HL-60 (cell line): ENCODE results near the gene PCDHGC4.

Experiments used
- DNase-seq, 2 experiments: peaks; one replicate each; pipeline ENCODE4 v3.0.0-alpha.2; 2010 to 2020; ENCODE audit warnings: low read depth in 1 of 2, low spot score in 1 of 2
- H3K27ac ChIP-seq: fragments of 250-450 bp; sonication (Bioruptor Pico); replicated peaks from 2 replicates; pipeline ENCODE4 v1.5.1; 2020; ENCODE audit warnings: mild to moderate bottlenecking, moderate library complexity
- H3K27me3 ChIP-seq: fragments of 250-450 bp; sonication (Bioruptor Pico); 2 replicates; pipeline ENCODE4 v1.5.1; 2021; ENCODE audit warnings: mild to moderate bottlenecking, moderate library complexity; ENCODE audit not compliant: insufficient read depth, poor library complexity, severe bottlenecking
- H3K4me3 ChIP-seq: replicated peaks from 2 replicates; pipeline ENCODE4 v1.5.1; 2011; ENCODE audit warnings: mild to moderate bottlenecking, control low read depth, low read length; ENCODE audit not compliant: insufficient read depth
- CTCF ChIP-seq: IDR thresholded peaks from one replicate; pipeline ENCODE4 v1.5.1; 2011; ENCODE audit warnings: low read length, control low read depth, inconsistent platforms; ENCODE audit not compliant: insufficient read depth
- GABPA ChIP-seq: IDR thresholded peaks from 2 replicates; pipeline ENCODE4 v1.6.1; 2012; ENCODE audit warnings: low read depth
- POLR2AphosphoS5 ChIP-seq: IDR thresholded peaks from 2 replicates; pipeline ENCODE4 v1.6.1; 2012; ENCODE audit warnings: low read depth
- SPI1 ChIP-seq: IDR thresholded peaks from 2 replicates; pipeline ENCODE4 v1.6.1; 2012; ENCODE audit warnings: low read depth, mild to moderate bottlenecking, borderline replicate concordance
- TF ChIP-seq, protein P1 (sequence below): IDR thresholded peaks from 2 replicates; pipeline ENCODE4 v1.6.1; 2012; ENCODE audit warnings: low read depth; ENCODE audit not compliant: insufficient replicate concordance

PCDHGC4 gene

DNA sequence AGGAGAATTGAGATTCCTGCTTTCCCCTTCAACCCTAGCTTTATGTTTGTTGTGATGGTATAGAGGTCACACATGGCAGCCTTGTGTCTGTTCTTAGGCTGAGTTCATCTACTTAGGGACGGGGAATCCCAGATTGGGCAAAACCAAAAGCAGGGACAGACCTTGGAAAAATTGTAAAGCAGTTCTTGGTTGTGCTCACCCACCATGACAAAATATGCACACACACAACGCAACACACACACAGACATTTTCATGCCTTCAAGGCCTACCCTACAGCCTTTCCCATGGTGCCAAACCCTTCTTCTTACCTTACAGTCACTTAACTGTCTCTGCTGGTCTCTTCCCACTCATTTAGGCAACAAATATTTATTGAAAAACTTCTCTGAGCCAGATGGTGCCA lies 18.9 kb downstream of the PCDHGC4 start:
- no peaks in the 10 kb centered on the region for H3K27me3 ChIP-seq
- no peak overlapping the region for H3K27ac ChIP-seq
- DNase-seq: no peak
- H3K4me3 ChIP-seq: no peak overlapping the region
- TF ChIP-seq POLR2AphosphoS5: no peak
- TF ChIP-seq, protein P1, sequence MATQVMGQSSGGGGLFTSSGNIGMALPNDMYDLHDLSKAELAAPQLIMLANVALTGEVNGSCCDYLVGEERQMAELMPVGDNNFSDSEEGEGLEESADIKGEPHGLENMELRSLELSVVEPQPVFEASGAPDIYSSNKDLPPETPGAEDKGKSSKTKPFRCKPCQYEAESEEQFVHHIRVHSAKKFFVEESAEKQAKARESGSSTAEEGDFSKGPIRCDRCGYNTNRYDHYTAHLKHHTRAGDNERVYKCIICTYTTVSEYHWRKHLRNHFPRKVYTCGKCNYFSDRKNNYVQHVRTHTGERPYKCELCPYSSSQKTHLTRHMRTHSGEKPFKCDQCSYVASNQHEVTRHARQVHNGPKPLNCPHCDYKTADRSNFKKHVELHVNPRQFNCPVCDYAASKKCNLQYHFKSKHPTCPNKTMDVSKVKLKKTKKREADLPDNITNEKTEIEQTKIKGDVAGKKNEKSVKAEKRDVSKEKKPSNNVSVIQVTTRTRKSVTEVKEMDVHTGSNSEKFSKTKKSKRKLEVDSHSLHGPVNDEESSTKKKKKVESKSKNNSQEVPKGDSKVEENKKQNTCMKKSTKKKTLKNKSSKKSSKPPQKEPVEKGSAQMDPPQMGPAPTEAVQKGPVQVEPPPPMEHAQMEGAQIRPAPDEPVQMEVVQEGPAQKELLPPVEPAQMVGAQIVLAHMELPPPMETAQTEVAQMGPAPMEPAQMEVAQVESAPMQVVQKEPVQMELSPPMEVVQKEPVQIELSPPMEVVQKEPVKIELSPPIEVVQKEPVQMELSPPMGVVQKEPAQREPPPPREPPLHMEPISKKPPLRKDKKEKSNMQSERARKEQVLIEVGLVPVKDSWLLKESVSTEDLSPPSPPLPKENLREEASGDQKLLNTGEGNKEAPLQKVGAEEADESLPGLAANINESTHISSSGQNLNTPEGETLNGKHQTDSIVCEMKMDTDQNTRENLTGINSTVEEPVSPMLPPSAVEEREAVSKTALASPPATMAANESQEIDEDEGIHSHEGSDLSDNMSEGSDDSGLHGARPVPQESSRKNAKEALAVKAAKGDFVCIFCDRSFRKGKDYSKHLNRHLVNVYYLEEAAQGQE: no peak
- TF ChIP-seq CTCF: no peak
- TF ChIP-seq SPI1: no peak
- no peak for TF ChIP-seq GABPA

DNA sequence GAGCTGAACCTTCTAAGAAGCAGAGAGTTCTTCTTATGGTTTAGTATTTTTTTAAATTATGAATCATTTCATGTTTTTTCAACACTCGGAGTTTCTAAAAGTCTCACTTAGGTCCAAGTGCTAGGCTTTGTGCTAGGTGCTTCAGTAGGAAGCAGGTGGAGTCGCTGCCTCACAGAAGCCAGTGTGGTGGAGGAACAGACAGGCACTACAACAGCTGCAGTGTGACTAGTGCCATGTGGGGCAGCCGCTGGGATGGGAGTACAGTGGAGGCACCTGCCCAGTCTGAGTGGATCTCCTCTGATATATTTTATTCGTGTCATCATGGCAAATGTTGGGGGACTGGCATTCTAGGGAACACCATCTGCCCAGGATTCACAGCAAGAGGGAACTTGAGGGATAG lies 19.4 kb downstream of the PCDHGC4 start:
- no peak overlapping the region for H3K4me3 ChIP-seq
- H3K27ac ChIP-seq: no peak overlapping the region
- no peak for TF ChIP-seq SPI1
- no peak for TF ChIP-seq POLR2AphosphoS5
- TF ChIP-seq, protein P1: no peak
- TF ChIP-seq GABPA: no peak
- no peak for TF ChIP-seq CTCF
- DNase-seq: no peak
- no peaks in the 10 kb centered on the region for H3K27me3 ChIP-seq

- Histone ChIP-seq H3K27me3 (no peaks in the 10 kb centered on the region), H3K27ac (no peak overlapping the region), H3K4me3 (no peak overlapping the region)
- no peak for DNase-seq
- TF ChIP-seq CTCF: no peak
- TF ChIP-seq GABPA: no peak
- TF ChIP-seq SPI1: no peak
- TF ChIP-seq, protein P1: no peak
- no peak for TF ChIP-seq POLR2AphosphoS5
Observed at GRCh38 chr5:141506381-141507155, 21.7 kb downstream of the PCDHGC4 start.
